SH-SY5Y (cell line): ENCODE results near the gene CGNL1.

Experiments
- GATA2 ChIP-seq: IDR thresholded peaks from 2 replicates; pipeline ENCODE4 v1.6.1; 2011; ENCODE audit warnings: mild to moderate bottlenecking, low read depth, low read length
- GATA3 ChIP-seq: IDR thresholded peaks from 2 replicates; pipeline ENCODE4 v1.6.1; 2011; ENCODE audit warnings: low read depth, mild to moderate bottlenecking, low read length, moderate library complexity

The CGNL1 gene

DNA sequence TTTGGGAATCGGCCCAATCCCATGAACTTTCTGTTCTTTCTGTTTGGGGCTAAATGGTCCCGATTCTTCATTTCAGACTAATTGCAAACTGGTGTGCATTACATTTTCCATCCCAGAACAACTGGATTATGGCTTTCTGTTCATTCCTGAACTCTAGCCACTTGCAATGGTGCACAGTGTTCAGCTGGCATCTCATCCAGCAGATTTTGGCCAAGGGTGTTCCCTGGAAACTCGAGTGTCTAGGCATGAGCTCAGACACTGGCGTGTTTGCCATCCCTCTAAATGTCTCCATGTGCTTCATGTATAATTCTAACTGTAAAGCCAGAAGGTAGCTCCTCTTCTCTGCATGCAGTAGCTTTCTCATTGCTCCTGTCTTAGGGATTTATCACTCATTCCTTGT is 118.3 kb downstream of the CGNL1 start:
- no peak for TF ChIP-seq GATA2
- TF ChIP-seq GATA3 = no peak

DNA sequence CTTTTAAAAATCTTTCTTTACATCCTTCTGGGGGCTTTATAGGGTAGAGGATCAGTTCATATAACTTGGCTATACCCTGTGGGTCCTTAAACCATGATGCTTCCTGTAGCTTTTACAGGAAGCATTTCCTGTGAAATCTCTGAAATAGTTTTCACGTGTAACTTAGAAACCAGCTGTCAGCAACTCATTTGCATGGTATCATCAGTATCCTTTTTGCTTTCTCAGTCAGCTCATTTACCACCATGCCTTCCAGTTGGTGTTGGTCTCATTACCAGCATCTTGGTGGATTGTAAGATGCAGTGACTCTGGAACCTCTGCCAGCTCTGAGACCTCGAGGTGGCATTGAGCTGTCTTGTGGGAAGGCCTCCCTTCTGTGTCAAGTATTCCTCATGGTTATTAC is 118.7 kb downstream of the CGNL1 start:
- TF ChIP-seq GATA3 (no peak), GATA2 (no peak)

DNA sequence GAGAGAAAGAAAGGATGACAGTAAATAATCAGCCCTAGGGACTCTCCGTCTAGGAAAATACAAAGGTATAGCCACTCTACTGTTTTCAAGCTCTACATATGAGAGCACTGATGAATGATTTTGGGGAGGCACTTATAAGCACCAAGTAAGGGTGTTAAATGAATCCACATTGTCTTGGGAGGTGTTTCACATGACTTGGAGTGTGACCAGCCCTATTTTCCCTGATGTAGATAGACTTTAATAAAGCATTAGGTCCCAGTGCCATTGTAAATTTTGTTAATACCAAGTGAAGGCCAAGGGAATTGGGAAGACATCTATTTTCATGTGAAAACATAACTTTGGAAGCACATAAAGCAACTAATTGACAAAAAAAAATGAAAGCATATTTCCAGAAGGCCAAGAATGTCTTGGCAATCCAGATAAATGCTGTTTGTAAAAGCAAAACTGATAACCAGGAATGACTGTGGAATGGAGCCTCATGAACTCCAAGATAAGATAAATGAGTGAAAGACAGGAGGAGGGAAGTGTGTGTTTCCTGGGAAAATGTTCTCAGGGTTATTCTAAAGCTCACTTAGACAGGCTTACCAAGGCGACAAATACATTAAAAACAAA is 119.4 kb downstream of the CGNL1 start:
- TF ChIP-seq GATA2 (no peak), GATA3 (no peak)

DNA sequence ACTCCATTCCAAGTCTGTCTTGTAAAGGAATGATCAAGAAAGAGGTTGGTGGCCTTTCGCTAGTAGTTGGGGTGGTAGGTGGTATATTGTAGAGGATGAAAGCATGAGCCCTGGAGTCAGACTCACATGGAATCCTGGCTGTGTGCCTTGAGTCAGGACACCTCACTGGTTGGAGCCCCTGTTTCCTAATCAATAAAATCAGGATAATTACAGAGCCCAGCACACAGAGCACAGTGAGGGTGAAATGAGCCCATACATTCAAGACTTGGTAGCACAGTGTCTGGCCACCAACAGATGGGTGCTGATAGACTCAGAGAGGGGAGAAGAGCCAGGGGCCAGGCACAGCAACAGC is 120.3 kb downstream of the CGNL1 start:
- TF ChIP-seq GATA3 = no peak
- TF ChIP-seq GATA2 = no peak

DNA sequence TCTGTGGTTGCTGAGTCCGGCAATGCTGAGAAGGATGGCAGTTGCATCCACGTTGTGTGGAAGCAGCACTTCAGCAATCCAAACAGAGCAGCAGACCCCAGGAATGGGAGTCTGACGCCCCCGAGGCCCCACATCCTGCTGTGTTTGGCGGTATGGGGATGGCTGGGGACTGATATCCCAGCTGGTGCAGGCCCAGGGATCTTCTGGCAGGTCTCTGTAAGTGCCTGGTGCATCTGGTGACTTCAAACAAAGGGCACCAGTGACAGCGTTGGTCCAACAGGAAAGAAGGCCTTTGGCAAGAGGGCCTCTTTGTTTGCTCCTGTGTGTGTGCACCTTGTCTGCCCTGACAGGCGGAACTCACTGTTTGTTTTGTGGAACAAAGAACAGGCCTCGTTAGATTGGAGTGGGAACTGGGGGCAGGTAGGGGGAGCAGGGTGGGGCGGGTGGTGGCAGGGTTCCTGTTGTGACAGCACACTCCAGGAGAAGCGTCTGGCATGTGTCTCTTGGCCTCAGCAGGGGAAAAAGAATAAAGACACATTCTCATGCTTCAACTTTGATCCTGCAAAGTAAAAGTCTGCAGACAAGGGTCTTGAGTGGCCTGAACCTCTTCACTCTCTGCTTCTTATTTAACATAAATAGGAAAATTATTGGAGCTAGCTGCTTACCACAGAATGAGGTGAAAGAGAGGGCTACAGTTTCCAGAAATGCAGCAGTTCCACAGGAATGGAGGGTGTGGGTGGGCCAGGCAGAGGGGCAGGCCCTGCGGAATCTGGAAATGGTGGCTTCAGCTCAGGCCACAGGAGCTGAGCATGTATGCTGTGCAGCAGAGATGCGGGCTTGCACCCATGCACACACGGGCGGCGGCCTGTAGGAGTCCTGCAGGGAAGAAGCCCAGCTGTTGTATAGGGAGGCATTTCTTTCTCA is 120.9 kb downstream of the CGNL1 start:
- TF ChIP-seq GATA3 = no peak
- TF ChIP-seq GATA2 = no peak

DNA sequence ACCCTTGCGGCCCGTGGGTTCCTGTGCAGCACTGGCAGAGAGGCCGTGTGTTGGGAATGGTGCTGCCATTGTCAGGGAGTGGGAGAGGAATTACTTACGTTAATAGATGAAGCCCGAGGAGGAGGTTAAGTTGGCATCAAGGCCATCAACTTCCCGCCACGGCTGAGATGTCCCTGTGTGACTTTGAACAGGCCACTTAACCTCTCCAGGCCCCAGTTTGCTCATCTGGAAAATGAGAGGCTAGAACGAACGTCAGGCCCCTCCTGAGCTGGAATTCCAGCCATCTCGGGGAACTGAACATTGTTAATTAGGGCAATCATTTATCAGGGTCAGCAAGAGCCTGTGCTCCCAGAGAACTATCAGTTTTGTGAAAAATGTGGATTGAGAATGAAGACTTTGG is 124.0 kb downstream of the CGNL1 start:
- TF ChIP-seq GATA2 (no peak), GATA3 (no peak)

DNA sequence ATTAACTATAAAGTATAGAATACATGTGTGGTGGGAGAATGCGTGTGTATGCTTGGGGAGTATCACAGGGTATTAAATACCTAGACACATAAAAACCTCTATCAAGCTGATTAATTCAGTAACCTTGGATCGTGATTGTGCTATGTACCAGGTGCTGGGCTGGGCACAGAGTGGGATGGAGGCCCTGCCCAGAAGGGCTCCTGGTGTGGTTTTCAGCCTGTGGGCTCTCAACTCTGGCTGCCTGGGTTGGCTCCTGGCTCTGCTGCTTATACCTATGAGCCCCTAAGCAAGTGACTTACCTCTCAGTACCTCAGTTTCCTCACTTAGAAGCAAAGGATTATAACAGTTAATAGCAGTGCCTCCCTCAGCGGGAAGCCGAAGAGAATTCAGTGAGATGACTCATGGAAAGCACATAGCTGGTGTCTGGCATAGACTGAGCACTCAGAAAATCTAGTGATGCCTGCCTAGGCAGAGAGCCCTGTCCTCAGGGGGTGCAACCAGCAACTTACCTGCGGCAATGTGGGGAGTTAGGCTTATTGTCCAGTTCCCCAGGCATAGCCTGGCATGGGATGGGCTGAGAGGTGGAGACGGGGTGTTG is 124.8 kb downstream of the CGNL1 start:
- TF ChIP-seq GATA3 = no peak
- no peak for TF ChIP-seq GATA2

DNA sequence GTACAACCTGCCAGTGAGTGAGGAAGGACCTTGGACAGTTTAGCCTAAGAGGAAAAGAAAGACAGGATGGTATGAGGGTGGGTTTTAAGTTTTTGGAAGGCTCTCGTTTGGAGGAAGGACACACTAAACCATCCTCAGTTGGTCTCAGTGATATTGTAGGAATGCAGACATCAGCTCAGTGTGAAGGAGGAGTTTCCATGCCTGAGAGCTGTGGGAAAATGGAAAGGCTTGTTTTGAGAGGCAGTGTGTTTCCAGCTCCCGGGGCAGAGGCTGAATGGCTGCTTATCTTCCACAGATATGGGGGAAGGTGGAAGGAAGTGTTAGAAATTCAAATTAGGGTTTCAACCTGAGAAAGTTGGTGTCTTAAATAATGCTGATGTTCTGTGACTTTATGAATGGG is 125.8 kb downstream of the CGNL1 start:
- TF ChIP-seq GATA3 = no peak

DNA sequence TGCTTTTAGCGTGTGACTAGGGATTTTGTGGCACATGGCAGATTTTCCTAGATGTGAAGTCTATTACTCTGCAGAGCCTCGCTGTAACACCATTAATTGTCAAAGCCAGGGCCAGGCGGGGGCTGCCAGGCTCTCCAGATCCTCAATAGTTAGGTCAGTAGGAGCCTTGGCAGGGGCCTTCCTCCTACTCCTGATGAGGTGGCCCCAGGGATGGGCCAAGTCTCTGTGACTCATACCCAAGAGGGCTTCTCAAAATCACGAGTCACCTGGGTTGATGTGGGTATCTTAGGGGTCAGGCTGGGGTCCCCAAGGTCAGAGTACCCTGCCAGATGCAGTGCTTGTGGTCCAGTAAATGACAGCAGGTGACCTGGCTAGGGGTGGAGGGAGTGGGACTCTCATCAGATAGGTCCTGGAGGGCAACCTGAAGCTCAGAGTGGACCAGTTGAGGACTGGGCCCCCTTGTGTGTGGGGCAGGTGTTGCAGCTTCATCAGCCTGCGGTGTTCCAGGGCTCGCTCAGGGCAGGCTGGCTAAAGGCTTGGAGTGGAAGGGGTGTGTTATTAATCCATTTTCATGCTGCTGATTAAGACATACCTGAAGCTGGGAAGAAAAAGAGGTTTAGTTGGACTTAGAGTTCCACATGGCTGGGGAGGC is 126.9 kb downstream of the CGNL1 start:
- no peak for TF ChIP-seq GATA2

DNA sequence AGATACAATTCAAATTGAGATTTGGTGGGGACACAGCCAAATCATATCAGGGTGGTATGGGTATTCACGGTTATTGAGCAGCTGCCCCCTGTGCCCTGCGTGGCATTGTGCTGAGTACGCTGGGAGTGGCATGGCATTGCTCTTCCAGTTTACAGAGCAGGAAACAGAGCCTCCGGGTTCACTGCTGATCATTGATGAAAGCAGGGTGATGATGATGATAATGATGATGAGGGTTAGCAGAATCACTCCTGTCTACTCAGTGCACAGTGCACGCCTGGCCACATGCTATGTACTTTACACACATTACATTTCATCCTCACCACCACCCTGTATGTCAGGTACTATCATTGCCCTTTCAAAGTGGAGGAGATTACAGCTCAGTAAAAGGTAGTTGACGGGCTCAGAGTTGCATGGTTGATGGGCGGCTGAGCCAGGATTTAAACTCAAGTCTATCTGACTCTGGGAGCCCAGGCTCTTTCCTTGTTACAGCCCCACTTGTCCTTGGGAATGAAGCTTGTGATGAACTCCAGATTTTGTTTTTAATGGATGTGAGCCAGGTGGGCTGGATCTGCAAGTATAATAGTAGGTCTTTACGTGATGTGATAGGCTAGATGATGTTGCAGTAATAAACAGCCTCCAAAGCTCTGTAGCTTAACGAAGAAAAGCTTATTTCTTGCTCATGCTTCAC is 127.8 kb downstream of the CGNL1 start:
- no peak for TF ChIP-seq GATA2
- TF ChIP-seq GATA3 = no peak

DNA sequence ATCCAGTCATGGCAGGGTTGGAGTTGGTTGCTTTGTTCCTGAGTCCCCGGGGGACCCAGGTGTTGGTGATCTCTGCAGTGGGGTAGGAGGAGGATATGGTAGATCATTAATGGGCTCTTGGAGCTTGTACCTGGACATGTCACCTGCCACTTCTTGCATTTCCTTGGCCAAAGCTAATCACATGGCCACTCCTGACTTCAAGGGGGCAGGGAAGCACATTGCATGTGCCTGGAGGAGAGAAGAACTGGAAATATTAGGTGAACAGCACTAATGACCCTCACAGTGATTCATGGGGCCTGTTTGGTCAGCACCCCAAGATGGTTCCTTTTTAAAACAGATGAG is 128.3 kb downstream of the CGNL1 start:
- TF ChIP-seq GATA2 (no peak), GATA3 (no peak)

DNA sequence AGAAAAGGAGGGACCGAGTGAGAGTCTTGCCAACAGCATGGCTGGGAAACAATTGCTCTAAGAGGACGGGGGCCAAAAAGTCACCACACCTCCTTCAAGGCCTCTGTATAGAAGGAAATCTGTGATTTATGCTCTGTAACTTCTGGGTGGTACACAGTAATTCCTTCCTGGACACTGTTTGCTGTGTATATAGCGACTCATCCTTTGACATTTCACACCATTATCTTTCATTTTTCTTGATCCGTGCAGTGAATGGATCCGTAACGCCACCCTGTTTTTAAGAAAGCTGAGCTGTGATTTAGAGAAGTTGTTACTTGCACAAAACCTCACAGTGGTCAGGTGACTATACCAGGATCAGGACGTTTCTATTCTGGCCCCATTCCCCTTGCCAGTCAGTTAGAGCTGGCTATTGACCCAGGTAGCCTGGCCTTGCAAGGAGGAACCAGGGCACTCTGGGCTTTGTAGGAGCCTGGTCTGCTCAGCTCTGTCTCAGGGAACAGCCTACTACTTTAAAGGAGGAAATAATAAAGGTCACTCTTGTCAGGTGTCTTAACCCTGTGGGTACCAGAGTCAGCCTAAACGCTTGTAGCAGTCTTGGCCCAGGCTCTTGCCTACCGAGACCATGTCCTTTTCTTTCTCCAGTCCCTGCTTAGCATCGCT is 128.9 kb downstream of the CGNL1 start:
- TF ChIP-seq GATA3 (no peak), GATA2 (no peak)

DNA sequence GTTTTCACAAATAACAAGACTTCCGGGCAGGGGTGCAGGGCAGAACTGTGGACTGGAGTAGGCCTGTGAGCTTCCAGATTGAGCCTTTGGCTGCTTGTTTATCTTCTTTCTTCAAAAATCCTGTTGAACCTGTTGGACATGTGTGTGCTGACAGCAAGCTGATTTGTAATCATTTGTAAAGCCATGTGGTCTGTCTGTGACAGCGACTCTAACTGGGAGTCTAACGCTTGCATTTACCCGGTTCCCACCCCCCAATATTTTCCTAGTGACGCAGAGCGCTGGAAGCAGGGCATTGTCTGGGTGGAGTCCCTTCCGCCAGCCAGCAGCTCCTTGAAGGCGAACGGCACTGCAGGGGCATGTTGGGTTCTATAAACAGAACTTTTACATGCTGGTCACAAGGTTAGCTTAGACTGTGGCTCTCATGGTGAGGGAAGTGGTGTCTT is 129.7 kb downstream of the CGNL1 start:
- TF ChIP-seq GATA2 (no peak), GATA3 (no peak)

DNA sequence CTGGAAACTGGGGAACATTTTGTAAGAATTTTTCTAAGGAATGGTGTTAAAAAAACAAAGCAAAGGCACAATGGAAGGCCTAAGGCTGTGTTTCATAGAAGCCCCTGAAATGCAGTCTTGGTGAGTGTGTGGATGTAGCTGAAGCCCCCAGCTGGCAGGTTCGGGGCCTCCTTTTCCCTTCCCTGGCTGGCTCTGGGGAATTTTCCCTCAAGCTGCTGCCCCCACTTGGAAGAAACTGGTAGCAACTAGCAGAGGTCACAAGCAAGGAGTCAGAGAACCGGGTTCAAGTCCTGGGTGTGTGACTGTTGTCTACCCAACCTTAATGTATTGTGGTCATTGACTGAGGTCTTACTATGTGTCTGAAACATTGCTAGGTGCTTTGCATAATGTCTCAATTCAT is 130.1 kb downstream of the CGNL1 start:
- TF ChIP-seq GATA3 (no peak), GATA2 (no peak)

DNA sequence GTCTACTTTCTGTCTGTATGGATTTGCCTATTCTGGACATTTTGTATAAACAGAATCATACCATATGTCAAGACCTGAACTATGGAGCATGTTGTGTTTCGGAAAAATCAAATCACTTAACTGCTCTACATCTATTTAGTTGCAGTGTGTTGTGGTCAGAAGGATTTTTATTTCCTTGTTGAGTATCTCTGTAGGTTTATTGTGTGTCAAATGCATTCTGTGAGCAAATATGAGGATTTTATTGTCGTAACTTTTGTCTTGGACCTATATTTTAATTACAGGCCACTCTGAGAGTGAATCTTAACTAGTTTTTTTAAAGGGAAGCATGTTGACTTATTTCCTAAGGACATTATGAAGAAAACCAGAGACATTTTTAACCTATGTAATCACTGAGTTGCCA is 130.8 kb downstream of the CGNL1 start:
- TF ChIP-seq GATA2 (no peak), GATA3 (no peak)
